ENCODE measurements around the gene MZT2A. TPM values are rescaled to one million over a fixed set of nuclear protein-coding genes. Genes with fewer than 3 reads are reported as not detected.
"Not testable (repeated sequence)": the region's sequence is repeated elsewhere in the genome, so short reads cannot be mapped to it uniquely, and the experiment has no call there.

Gene MZT2A
- polyA plus RNA-seq, 3 donors: 11.1 to 26.0 (median 13.6) TPM

DNA sequence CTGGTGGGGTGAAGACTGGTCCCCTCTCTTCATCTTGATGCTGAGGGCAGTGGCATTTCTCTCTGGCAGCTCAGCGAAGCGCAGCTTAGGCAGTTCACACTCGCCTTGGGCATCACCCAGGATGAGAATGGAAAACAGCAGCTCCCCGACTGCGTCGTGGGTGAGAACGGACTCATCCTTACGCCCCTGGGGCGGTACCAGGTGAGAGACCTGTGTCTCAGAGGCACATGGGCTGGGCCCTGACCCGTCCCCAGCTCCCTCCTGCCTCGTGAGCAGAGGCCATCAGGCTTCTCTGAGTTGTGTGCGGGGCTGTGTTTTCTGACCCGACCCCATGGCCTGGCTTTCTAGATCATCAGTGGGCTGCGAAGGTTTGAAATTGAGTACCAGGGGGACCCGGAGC lies 27.3 kb upstream of the MZT2A start:
- Histone ChIP-seq H4K20me1 (ENCODE audit: insufficient read depth, low read length) (no peaks in the 10 kb centered on the region), H3K9ac (ENCODE audit: insufficient read depth, low read length, poor library complexity, severe bottlenecking) (no peak overlapping the region), H3K27ac (ENCODE audit: low read depth in 1 of 2, low read length in 2 of 2) (no peak overlapping the region), H3K36me3 (replicated peaks in 1 of 2; ENCODE audit: control insufficient read depth in 1 of 2, insufficient read depth in 2 of 2, low read length in 2 of 2) (peaks cover 24 to 47% of the 10 kb centered on the region in 2 donors), H3K4me2 (replicated peaks; ENCODE audit: extremely low read depth, low read length, poor library complexity, severe bottlenecking) (no peak overlapping the region), H3K79me2 (ENCODE audit: insufficient read depth, low read length) (no peaks in the 10 kb centered on the region), H3K4me1 (ENCODE audit: control insufficient read depth in 1 of 2, insufficient read depth in 2 of 2, low read length in 2 of 2) (no peaks in the 10 kb centered on the region), H3K27me3 (ENCODE audit: control insufficient read depth in 2 of 2, insufficient read depth in 2 of 2, low read length in 2 of 2) (no peaks in the 10 kb centered on the region), H2AFZ (ENCODE audit: insufficient read depth, low read depth, low read length, poor library complexity, severe bottlenecking) (no peak overlapping the region), H3K4me3 (replicated peaks in 1 of 3; ENCODE audit: low read depth in 2 of 3, low read length in 3 of 3) (no peak overlapping the region), H3K9me3 (replicated peaks in 1 of 2; ENCODE audit: control insufficient read depth in 1 of 2, insufficient read depth in 1 of 2, low read length in 2 of 2) (no peaks in the 10 kb centered on the region)
- Mint-ChIP-seq H3K27ac (no peak overlapping the region), H3K4me3 (no peak overlapping the region), H3K27me3 (ENCODE audit: low read depth in 3 of 3) (peaks cover 0 to 2% (median 0%) of the 10 kb centered on the region in 3 donors), H3K4me1 (no peaks in the 10 kb centered on the region), H3K9me3 (peaks cover 0 to 2% (median 0%) of the 10 kb centered on the region in 7 donors), H3K36me3 (peaks cover 29 to 61% of the 10 kb centered on the region in 2 donors)
- intact Hi-C loops (cut with micrococcal nuclease): no loop called here
- whole genome bisulfite sequencing (ENCODE audit: insufficient coverage): 98% methylated on average over 12 of the region's 15 CpGs
- DNase-seq: no peak
- TF ChIP-seq, protein P1, sequence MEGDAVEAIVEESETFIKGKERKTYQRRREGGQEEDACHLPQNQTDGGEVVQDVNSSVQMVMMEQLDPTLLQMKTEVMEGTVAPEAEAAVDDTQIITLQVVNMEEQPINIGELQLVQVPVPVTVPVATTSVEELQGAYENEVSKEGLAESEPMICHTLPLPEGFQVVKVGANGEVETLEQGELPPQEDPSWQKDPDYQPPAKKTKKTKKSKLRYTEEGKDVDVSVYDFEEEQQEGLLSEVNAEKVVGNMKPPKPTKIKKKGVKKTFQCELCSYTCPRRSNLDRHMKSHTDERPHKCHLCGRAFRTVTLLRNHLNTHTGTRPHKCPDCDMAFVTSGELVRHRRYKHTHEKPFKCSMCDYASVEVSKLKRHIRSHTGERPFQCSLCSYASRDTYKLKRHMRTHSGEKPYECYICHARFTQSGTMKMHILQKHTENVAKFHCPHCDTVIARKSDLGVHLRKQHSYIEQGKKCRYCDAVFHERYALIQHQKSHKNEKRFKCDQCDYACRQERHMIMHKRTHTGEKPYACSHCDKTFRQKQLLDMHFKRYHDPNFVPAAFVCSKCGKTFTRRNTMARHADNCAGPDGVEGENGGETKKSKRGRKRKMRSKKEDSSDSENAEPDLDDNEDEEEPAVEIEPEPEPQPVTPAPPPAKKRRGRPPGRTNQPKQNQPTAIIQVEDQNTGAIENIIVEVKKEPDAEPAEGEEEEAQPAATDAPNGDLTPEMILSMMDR (IDR thresholded peaks at IDR 0.05): no peak

- H3K79me2 ChIP-seq (ENCODE audit: insufficient read depth, low read length); H2AFZ ChIP-seq (ENCODE audit: insufficient read depth, low read depth, low read length, poor library complexity, severe bottlenecking); H3K27me3 ChIP-seq (ENCODE audit: control insufficient read depth in 2 of 2, insufficient read depth in 2 of 2, low read length in 2 of 2); H3K9ac ChIP-seq (ENCODE audit: insufficient read depth, low read length, poor library complexity, severe bottlenecking); H3K4me1 Mint-ChIP-seq; DNase-seq; H3K4me2 ChIP-seq (replicated peaks; ENCODE audit: extremely low read depth, low read length, poor library complexity, severe bottlenecking); H4K20me1 ChIP-seq (ENCODE audit: insufficient read depth, low read length); H3K4me3 Mint-ChIP-seq; H3K9me3 Mint-ChIP-seq; H3K4me3 ChIP-seq (replicated peaks in 1 of 3; ENCODE audit: low read depth in 2 of 3, low read length in 3 of 3); H3K4me1 ChIP-seq (ENCODE audit: control insufficient read depth in 1 of 2, insufficient read depth in 2 of 2, low read length in 2 of 2); H3K27ac ChIP-seq (ENCODE audit: low read depth in 1 of 2, low read length in 2 of 2); intact Hi-C loops (cut with micrococcal nuclease); H3K27me3 Mint-ChIP-seq (ENCODE audit: low read depth in 3 of 3); H3K9me3 ChIP-seq (replicated peaks in 1 of 2; ENCODE audit: control insufficient read depth in 1 of 2, insufficient read depth in 1 of 2, low read length in 2 of 2): not testable (repeated sequence)
- peaks cover 30 to 53% of the 10 kb centered on the region in 2 donors for H3K36me3 ChIP-seq (replicated peaks in 1 of 2; ENCODE audit: control insufficient read depth in 1 of 2, insufficient read depth in 2 of 2, low read length in 2 of 2)
- 100% methylated on average over 2 of the region's 11 CpGs for whole genome bisulfite sequencing (ENCODE audit: insufficient coverage)
- peak overlapping the region in 1 of 7 donors; percentile 63 for H3K27ac Mint-ChIP-seq
- peaks cover 34 to 69% of the 10 kb centered on the region in 2 donors for H3K36me3 Mint-ChIP-seq
Observed at GRCh38 chr2:131518531-131518930, 26.3 kb upstream of the MZT2A start.

DNA sequence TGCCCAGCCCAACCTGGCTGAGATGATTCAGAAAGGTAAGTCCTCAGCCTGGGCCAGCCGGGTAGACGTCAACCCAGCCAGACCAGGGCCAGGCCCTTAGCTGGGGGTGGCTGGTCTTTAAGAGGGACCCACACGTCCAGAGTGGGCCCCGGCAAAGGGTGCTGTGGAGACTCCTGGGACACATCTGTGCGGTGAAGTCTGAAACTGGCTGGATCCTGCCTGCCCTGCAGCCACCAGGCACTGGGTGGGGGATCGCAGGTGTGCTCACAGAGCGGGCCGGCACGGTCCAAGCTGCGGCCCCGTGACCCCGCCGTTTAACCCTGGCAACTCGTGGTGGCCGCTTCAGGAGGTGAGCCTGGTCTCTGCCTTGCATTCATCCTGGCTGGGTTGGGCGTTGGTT lies 25.7 kb upstream of the MZT2A start:
- H3K4me3 Mint-ChIP-seq; H3K27ac Mint-ChIP-seq; H2AFZ ChIP-seq (ENCODE audit: insufficient read depth, low read depth, low read length, poor library complexity, severe bottlenecking); H3K4me3 ChIP-seq (replicated peaks in 1 of 3; ENCODE audit: low read depth in 2 of 3, low read length in 3 of 3); H3K27me3 ChIP-seq (ENCODE audit: control insufficient read depth in 2 of 2, insufficient read depth in 2 of 2, low read length in 2 of 2); H3K9me3 ChIP-seq (replicated peaks in 1 of 2; ENCODE audit: control insufficient read depth in 1 of 2, insufficient read depth in 1 of 2, low read length in 2 of 2); H3K27me3 Mint-ChIP-seq (ENCODE audit: low read depth in 3 of 3); H3K4me1 ChIP-seq (ENCODE audit: control insufficient read depth in 1 of 2, insufficient read depth in 2 of 2, low read length in 2 of 2); H3K4me1 Mint-ChIP-seq; DNase-seq; H3K4me2 ChIP-seq (replicated peaks; ENCODE audit: extremely low read depth, low read length, poor library complexity, severe bottlenecking); H3K27ac ChIP-seq (ENCODE audit: low read depth in 1 of 2, low read length in 2 of 2); H4K20me1 ChIP-seq (ENCODE audit: insufficient read depth, low read length); H3K9me3 Mint-ChIP-seq; H3K9ac ChIP-seq (ENCODE audit: insufficient read depth, low read length, poor library complexity, severe bottlenecking); intact Hi-C loops (cut with micrococcal nuclease); H3K79me2 ChIP-seq (ENCODE audit: insufficient read depth, low read length): not testable (repeated sequence)
- peaks cover 30 to 60% of the 10 kb centered on the region in 2 donors for H3K36me3 ChIP-seq (replicated peaks in 1 of 2; ENCODE audit: control insufficient read depth in 1 of 2, insufficient read depth in 2 of 2, low read length in 2 of 2)
- 90% methylated on average over 9 of the region's 16 CpGs for WGBS (ENCODE audit: insufficient coverage)
- peaks cover 34 to 76% of the 10 kb centered on the region in 2 donors for H3K36me3 Mint-ChIP-seq
